G401.6 (cell line): ENCODE data around the gene SRC.
"Not testable (repeated sequence)": the region's sequence is repeated elsewhere in the genome, so short reads cannot be mapped to it uniquely, and the experiment has no call there.

Experiments
- FAIRE-seq: peaks from 2 replicates; lab custom pipeline; 2012; peaks lifted over from hg19 to GRCh38; lab: Jason Lieb, UNC

The SRC gene

GRCh38 chr20:37337208-37337991 is 8.5 kb upstream of the SRC start:
- no peak for FAIRE-seq

GRCh38 chr20:37338380-37338779 is 7.6 kb upstream of the SRC start:
- not testable (repeated sequence) for FAIRE-seq

- no peak for FAIRE-seq
Observed at GRCh38 chr20:37339208-37339607, 6.7 kb upstream of the SRC start.

DNA sequence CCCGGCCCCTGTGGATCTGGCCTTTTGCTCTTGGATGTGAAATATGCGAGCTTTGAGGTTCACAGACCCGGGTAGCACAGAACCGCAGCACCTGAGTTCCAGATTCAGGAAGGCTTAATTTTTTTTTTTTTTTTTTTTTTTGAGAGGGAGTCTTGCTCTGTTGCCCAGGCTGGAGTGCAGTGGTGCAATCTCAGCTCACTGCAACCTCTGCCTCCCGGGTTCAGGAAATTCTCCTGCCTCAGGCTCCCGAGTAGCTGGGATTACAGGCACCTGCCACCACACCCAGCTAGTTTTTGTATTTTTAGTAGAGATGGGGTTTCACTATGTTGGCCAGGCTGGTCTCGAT is 6.2 kb upstream of the SRC start:
- not testable (repeated sequence) for FAIRE-seq

- no peak for FAIRE-seq
Observed at GRCh38 chr20:37340998-37341397, 4.9 kb upstream of the SRC start.

- FAIRE-seq, result no peak
Observed at GRCh38 chr20:37341632-37342031, 4.3 kb upstream of the SRC start.

- no peak for FAIRE-seq
Observed at GRCh38 chr20:37342231-37343177, 3.4 kb upstream of the SRC start.

GRCh38 chr20:37343212-37343993 is 2.5 kb upstream of the SRC start:
- FAIRE-seq, result no peak

GRCh38 chr20:37343994-37344355 is 2.0 kb upstream of the SRC start:
- FAIRE-seq, result no peak

- FAIRE-seq, result no peak
Observed at GRCh38 chr20:37344506-37345338, 1.2 kb upstream of the SRC start.

DNA sequence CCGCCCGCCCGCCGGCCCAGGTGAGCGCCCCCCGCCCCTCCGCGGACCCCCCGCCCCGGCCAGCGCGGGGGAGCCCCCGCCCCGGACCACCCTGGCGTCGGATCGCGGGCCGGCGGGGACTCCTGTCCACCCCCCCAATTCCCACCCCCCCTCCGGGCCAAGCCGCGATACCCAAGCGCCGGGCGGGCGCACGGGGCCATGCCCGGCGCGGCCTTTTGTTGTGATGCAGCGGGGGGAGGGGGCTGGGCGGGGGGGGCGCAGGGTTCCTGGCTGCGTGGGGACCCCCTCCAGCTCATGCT is 245 bp downstream of the SRC start:
- no peak for FAIRE-seq

- no peak for FAIRE-seq
Observed at GRCh38 chr20:37346535-37347346, 801 bp downstream of the SRC start.

DNA sequence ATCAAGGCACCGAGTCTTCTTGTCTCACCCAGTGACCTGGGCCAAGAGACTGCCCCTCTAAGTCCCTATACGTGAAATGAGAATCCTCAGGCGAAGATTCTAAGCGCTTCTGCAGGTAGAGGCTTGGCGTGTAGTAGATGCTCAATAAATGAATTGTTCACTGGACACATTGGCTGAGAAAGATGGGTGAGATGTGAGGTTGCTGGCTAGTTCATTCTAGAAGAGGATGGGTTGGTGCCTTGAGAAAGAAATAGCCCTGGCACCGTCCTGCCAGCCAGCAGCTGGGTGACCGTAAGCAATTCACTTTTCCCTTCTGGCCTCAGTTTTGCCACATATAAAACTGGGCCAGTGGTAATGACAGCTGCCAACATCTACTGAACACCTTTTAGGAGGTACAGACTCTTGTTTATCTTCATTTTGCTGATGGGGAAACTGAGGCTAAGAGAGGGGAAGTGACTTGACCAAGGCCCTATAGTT is 1.4 kb downstream of the SRC start:
- FAIRE-seq, result no peak

DNA sequence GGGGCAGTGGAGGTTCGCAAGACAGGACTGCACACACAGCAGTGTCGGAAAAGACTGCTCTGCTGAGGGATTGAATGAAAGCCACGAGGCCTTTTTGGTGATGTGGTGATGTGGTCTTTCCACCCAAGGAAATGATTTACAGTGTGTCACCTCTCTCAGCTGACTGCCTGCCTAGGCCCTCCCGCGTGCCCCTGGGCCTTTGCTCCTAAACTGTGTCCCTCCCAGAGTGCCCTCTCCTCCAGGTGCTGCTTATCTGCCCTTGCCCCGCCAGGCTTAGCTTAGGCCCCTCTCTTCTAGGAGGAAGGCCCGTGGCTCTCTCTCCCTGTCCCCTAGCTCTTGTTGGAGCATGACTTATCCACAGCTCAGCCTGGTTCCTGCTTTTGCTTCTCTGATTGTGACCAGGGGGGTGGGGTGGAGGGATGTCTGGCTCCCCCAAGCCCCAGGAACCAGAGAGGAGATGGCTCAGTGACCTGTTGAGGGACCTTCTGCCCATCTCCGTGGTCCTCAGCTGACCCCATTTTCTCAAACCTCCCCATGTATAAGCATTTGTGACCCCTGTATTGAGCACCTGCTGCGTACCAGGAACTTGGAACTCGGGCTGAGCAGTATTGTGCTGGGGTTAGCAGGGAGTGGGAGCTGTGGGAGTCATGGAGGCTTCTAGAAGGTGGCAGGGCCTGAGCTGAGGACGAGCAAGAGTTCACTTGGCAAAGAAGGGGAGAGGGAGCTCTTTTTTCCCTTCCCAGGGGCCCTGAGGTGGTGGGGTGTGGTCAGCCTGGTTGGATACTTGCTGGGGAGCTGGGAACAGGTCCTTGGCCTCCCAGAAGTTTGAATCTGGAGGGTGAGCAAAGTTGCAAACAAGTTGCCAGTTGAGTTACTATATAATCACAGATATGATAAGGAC is 2.2 kb downstream of the SRC start:
- no peak for FAIRE-seq

DNA sequence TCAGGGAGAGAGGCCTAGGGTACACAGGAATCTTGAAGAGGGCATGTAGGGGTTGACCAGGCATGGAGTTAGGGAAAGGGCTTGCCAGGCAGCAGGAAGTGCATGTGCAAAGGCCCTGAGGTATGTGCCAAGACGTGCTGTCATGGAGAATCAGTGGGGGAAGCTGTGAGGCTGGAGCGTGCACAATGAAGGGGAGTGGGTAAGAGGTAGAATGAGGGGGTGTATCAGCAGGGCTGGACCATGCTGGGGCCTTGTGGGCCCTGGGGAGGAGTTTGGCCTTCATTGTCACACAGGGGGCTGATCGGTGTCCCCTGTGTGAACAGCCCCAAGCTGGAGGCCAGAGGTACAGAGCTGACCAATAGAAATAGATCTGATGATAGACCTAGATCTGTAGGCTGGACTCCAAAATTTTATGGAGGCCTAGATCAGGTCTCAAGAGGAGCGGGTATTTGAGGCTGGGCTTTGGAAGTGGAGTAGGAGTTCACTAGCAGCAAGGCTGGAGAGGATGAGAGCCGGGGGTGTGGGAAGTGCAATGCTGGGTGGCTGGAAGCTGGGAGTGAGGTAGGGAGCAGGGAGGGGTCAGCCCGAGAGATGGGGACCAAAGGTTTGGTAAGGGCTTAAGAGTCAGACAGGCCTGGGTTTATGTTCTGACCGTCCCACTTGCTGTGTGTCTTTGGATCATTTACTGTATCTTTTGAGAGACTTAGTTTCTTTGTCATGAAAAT is 3.0 kb downstream of the SRC start:
- FAIRE-seq, result no peak

DNA sequence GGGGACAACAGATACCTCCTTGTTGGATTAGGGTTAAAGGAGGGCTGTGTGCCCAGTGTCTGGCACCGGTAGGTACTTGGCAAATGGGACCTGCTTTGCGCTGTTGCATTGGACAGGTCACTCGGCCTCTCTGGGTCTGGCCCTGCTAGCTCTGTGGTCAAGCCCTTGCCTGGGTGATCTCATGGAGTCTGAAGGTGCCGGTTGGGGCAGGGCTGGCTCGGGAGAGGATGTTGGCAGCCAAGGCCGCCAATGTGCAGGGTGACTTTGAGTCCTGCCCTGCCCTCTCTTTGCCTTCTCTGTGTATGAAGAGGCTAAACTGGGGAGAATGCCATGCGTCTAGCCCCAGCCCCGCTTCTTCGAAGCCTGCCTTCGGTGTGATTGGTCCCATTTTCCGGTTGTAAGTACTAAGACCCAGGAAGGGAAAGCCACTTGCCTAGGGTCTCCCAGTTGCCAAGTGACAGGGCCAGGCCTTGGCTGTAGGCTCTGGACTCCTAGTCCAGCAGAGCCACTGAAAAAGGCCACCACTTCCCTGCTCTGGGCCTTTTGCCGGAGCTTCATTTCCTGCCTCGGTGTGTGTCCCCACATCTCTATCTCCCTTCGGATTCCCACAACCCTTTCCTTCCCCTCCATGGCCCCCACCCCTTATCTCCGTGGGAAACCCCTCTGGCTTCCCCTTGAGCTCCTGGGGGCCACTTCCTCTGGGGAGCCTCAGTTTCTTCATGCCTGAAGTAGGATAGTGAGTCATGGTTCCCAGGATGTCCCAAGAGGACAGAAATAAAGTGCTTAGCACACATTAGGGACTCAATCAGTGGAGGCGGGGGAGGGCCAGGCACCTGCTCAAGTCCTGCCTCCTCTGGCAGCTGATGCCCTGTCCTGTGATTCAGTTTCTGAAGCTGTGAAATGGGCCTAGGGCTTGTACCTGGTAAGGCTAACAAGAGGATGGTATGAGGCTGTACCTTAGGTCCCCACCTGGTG is 3.9 kb downstream of the SRC start:
- FAIRE-seq, result no peak

- FAIRE-seq, result no peak
Observed at GRCh38 chr20:37350649-37351574, 5.0 kb downstream of the SRC start.
